ENCODE data around the gene EPOP. TPM values are rescaled to one million over a fixed set of nuclear protein-coding genes. Genes with fewer than 3 reads are reported as not detected.
"Not testable (repeated sequence)": the region's sequence is repeated elsewhere in the genome, so short reads cannot be mapped to it uniquely, and the experiment has no call there.

The EPOP gene
- total and polyA plus RNA-seq, 2 donors (not counting 1 experiment from before 2014, with no cell fraction given), result 0.14 to 0.33 TPM

DNA sequence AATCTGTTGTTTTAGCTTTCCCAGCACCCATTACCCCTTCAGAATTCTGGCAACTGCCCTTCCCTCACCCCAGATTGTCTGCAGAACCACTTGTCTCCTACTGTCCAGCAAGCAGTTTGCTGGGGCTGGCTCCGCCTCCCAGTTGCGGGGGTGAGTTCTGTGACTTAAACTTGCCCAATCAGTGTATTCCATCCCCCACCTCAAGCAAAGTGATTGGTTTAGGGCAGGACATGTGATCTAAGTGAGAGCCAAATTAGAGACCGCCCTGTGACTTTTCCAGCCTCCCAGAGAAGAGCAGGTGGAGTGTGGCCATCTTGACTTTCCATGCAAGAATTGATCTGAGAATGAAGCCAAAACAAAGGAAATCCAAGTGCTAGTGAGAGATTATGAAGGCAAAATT is 46.3 kb downstream of the EPOP start:
- no peaks in the 10 kb centered on the region for H4K20me1 ChIP-seq (ENCODE audit: control insufficient read depth, extremely low read depth, insufficient read depth, low read length)
- no peak overlapping the region for H2AFZ ChIP-seq (ENCODE audit: low read length)
- no peak overlapping the region for H3K9ac ChIP-seq (ENCODE audit: insufficient read depth, low read length)
- no peak for DNase-seq (ENCODE audit: low read depth in 2 of 2)
- H3K36me3 ChIP-seq (ENCODE audit: control insufficient read depth, insufficient read depth, low read length), result no peaks in the 10 kb centered on the region
- H3K4me3 ChIP-seq (replicated peaks in 1 of 4; ENCODE audit: control extremely low read depth in 1 of 4, insufficient read depth in 1 of 4, low read depth in 3 of 4, low read length in 4 of 4), result no peak overlapping the region
- no peaks in the 10 kb centered on the region for H3K79me2 ChIP-seq (ENCODE audit: control insufficient read depth, insufficient read depth, low read length)
- no peak overlapping the region for H3K4me2 ChIP-seq (ENCODE audit: extremely low read depth, insufficient read depth, low read length)
- no peak overlapping the region for H3K27ac ChIP-seq (ENCODE audit: insufficient read depth, low read length)
- no peaks in the 10 kb centered on the region for H3K27me3 ChIP-seq (ENCODE audit: control insufficient read depth, insufficient read depth, low read length)
- H3K9me3 ChIP-seq (ENCODE audit: control insufficient read depth, insufficient read depth, low read depth, low read length), result no peaks in the 10 kb centered on the region
- TF ChIP-seq CTCF (conservative IDR thresholded peaks at IDR 0.05 in 1 of 2, IDR thresholded peaks at IDR 0.05 in 1 of 2; ENCODE audit: low read depth in 1 of 2, low read length in 2 of 2) (no peak), EZH2 (IDR thresholded peaks at IDR 0.05; ENCODE audit: low read length, missing control alignments) (no peak)
- H3K4me1 ChIP-seq (ENCODE audit: control insufficient read depth, extremely low read depth, insufficient read depth, low read length), result no peaks in the 10 kb centered on the region

- Histone ChIP-seq H3K79me2 (ENCODE audit: control insufficient read depth, insufficient read depth, low read length) (no peaks in the 10 kb centered on the region), H4K20me1 (ENCODE audit: control insufficient read depth, extremely low read depth, insufficient read depth, low read length) (no peaks in the 10 kb centered on the region), H3K36me3 (ENCODE audit: control insufficient read depth, insufficient read depth, low read length) (no peaks in the 10 kb centered on the region), H3K4me1 (ENCODE audit: control insufficient read depth, extremely low read depth, insufficient read depth, low read length) (no peaks in the 10 kb centered on the region), H3K9me3 (ENCODE audit: control insufficient read depth, insufficient read depth, low read depth, low read length) (no peaks in the 10 kb centered on the region), H3K9ac (ENCODE audit: insufficient read depth, low read length) (no peak overlapping the region), H2AFZ (ENCODE audit: low read length) (no peak overlapping the region), H3K4me3 (replicated peaks in 1 of 4; ENCODE audit: control extremely low read depth in 1 of 4, insufficient read depth in 1 of 4, low read depth in 3 of 4, low read length in 4 of 4) (no peak overlapping the region), H3K27ac (ENCODE audit: insufficient read depth, low read length) (no peak overlapping the region), H3K4me2 (ENCODE audit: extremely low read depth, insufficient read depth, low read length) (no peak overlapping the region), H3K27me3 (ENCODE audit: control insufficient read depth, insufficient read depth, low read length) (no peaks in the 10 kb centered on the region)
- DNase-seq (ENCODE audit: low read depth in 2 of 2), result no peak
- TF ChIP-seq EZH2 (IDR thresholded peaks at IDR 0.05; ENCODE audit: low read length, missing control alignments), result no peak
- TF ChIP-seq CTCF (conservative IDR thresholded peaks at IDR 0.05 in 1 of 2, IDR thresholded peaks at IDR 0.05 in 1 of 2; ENCODE audit: low read depth in 1 of 2, low read length in 2 of 2), result no peak
Observed at GRCh38 chr17:38627957-38628356, 46.8 kb downstream of the EPOP start.

GRCh38 chr17:38626606-38627226 is 48.0 kb downstream of the EPOP start:
- not testable (repeated sequence) for H3K4me3 ChIP-seq (replicated peaks in 1 of 4; ENCODE audit: control extremely low read depth in 1 of 4, insufficient read depth in 1 of 4, low read depth in 3 of 4, low read length in 4 of 4); H2AFZ ChIP-seq (ENCODE audit: low read length); H3K4me2 ChIP-seq (ENCODE audit: extremely low read depth, insufficient read depth, low read length); DNase-seq (ENCODE audit: low read depth in 2 of 2); H3K36me3 ChIP-seq (ENCODE audit: control insufficient read depth, insufficient read depth, low read length); H3K9me3 ChIP-seq (ENCODE audit: control insufficient read depth, insufficient read depth, low read depth, low read length); H4K20me1 ChIP-seq (ENCODE audit: control insufficient read depth, extremely low read depth, insufficient read depth, low read length); H3K4me1 ChIP-seq (ENCODE audit: control insufficient read depth, extremely low read depth, insufficient read depth, low read length); H3K79me2 ChIP-seq (ENCODE audit: control insufficient read depth, insufficient read depth, low read length); H3K9ac ChIP-seq (ENCODE audit: insufficient read depth, low read length); H3K27ac ChIP-seq (ENCODE audit: insufficient read depth, low read length); H3K27me3 ChIP-seq (ENCODE audit: control insufficient read depth, insufficient read depth, low read length)

All from fibroblast of lung (primary cell).